A673 (cell line): Measurements from ENCODE around the gene GRIK3. TPM values are rescaled to one million over a fixed set of nuclear protein-coding genes. Genes with fewer than 3 reads are reported as not detected.

Experiments
- BruUV-seq: library from RNA; stranded (reverse); fragments of 400-500 nt; replicated peaks from 2 replicates; lab custom pipeline; 2021; lab: Mats Ljungman, UMichigan
- CTCF ChIA-PET: fragments of 300-600 bp; sonication (Branson Sonifier 250); formaldehyde crosslinking; loops from one replicate; lab custom pipeline; 2022; ENCODE audit warnings: antibody characterized with exemption; lab: Charles Lee
- POLR2A ChIA-PET: fragments of 300-600 bp; sonication (Branson Sonifier 250); formaldehyde crosslinking; loops from one replicate; lab custom pipeline; 2022; ENCODE audit warnings: antibody characterized with exemption; ENCODE audit not compliant: low non-redundant PET; lab: Charles Lee
- DNase-seq: peaks from one replicate; pipeline ENCODE4 v3.0.0-alpha.2; 2015; ENCODE audit warnings: low spot score
- H3K27ac ChIP-seq: fragments of 200-600 bp; sonication (generic); 2 replicates; pipeline ENCODE4 v1.5.1; 2016; ENCODE audit warnings: mixed run types, low read depth, mild to moderate bottlenecking, mixed read lengths, antibody characterized with exemption, low read length; ENCODE audit not compliant: poor library complexity, severe bottlenecking
- H3K27me3 ChIP-seq: fragments of 200-600 bp; sonication (generic); replicated peaks from 2 replicates; pipeline ENCODE4 v1.6.1; 2017; ENCODE audit warnings: mixed run types, low read depth, mild to moderate bottlenecking, mixed read lengths, antibody characterized with exemption, low read length; ENCODE audit not compliant: insufficient read depth, poor library complexity
- H3K36me3 ChIP-seq: fragments of 200-600 bp; sonication (generic); 2 replicates; pipeline ENCODE4 v1.6.1; 2016; ENCODE audit warnings: mixed run types, mild to moderate bottlenecking, mixed read lengths, antibody characterized with exemption, low read length; ENCODE audit not compliant: insufficient read depth, poor library complexity, severe bottlenecking
- H3K4me1 ChIP-seq: fragments of 200-600 bp; sonication (generic); 2 replicates; pipeline ENCODE4 v1.6.1; 2017; ENCODE audit warnings: mixed run types, mild to moderate bottlenecking, mixed read lengths, antibody characterized with exemption, low read length; ENCODE audit not compliant: insufficient read depth, poor library complexity, severe bottlenecking
- H3K4me3 ChIP-seq: fragments of 200-600 bp; sonication (generic); 2 replicates; pipeline ENCODE4 v1.5.1; 2016; ENCODE audit warnings: low read depth, mixed run types, mild to moderate bottlenecking, mixed read lengths, low read length; ENCODE audit not compliant: poor library complexity, severe bottlenecking
- H3K9me3 ChIP-seq: fragments of 200-600 bp; sonication (generic); 2 replicates; pipeline ENCODE4 v1.6.1; 2016; ENCODE audit warnings: mixed run types, low read depth, mild to moderate bottlenecking, mixed read lengths, antibody characterized with exemption, low read length; ENCODE audit not compliant: poor library complexity, severe bottlenecking
- EZH2 ChIP-seq: fragments of 200-600 bp; sonication (generic); IDR thresholded peaks from 2 replicates; pipeline ENCODE4 v1.6.1; 2017; ENCODE audit warnings: borderline replicate concordance, low read depth, mild to moderate bottlenecking, mixed read lengths, antibody characterized with exemption, low read length; ENCODE audit not compliant: poor library complexity, severe bottlenecking
- intact Hi-C: fragments of 100-400 bp; cut with micrococcal nuclease; formaldehyde crosslinking; loops from one replicate; pipeline ENCODE4 v1.10.0; 2022; ENCODE audit not compliant: unreplicated experiment
- total RNA-seq: library from RNA; stranded (reverse); gene quantifications from 2 replicates; pipeline ENCODE4 v1.2.3, GENCODE V29; 2021
- TF ChIP-seq, protein P1 (sequence below): fragments of 300-800, 200-600 bp; sonication (generic); conservative IDR thresholded peaks from 2 replicates; pipeline ENCODE4 v1.5.1; 2017; ENCODE audit warnings: low read depth, mild to moderate bottlenecking, antibody characterized with exemption, low read length, moderate library complexity, mixed read lengths

GRIK3 gene
- total RNA-seq, 1 experiment from 2014 or later, result 0.17 TPM

DNA sequence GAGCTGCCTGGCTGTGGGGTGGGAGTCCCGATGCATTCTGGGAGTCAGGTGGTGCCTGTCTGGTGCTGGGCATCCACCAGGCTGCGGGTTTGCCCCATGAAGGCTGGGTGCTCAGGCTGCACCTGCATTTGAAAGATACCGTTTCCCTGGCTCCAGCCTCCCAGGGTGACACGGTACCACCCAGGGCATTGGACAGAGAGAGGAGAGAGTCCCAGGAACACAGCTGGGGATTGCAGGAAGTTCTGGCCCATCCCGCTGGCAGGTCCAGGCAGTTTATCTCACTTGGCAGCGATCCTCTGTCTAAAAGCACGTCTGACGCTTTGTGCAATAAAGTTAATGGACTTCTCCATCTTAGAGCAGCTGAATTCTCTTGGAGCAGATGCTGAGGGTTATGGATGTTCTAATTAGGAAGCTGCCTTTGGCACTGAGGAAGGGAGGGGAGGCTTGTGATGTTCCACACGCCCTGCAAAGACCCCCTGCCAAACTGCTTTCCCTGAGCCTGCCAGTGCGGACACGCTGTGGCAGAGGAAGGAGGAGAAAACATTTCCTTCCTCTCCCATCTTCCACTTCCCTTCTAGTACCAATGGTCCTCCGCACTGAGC, 246.9 kb downstream of the GRIK3 start:
- ChIA-PET POLR2A (no interaction called here), CTCF (no interaction called here)
- no peaks in the 10 kb centered on the region for H3K27me3 ChIP-seq
- H3K4me3 ChIP-seq, result no peak overlapping the region
- DNase-seq, result no peak
- peaks cover 6% of the 10 kb centered on the region for H3K4me1 ChIP-seq
- no peak for TF ChIP-seq EZH2
- TF ChIP-seq, protein P1, sequence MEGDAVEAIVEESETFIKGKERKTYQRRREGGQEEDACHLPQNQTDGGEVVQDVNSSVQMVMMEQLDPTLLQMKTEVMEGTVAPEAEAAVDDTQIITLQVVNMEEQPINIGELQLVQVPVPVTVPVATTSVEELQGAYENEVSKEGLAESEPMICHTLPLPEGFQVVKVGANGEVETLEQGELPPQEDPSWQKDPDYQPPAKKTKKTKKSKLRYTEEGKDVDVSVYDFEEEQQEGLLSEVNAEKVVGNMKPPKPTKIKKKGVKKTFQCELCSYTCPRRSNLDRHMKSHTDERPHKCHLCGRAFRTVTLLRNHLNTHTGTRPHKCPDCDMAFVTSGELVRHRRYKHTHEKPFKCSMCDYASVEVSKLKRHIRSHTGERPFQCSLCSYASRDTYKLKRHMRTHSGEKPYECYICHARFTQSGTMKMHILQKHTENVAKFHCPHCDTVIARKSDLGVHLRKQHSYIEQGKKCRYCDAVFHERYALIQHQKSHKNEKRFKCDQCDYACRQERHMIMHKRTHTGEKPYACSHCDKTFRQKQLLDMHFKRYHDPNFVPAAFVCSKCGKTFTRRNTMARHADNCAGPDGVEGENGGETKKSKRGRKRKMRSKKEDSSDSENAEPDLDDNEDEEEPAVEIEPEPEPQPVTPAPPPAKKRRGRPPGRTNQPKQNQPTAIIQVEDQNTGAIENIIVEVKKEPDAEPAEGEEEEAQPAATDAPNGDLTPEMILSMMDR, result no peak
- H3K36me3 ChIP-seq, result no peaks in the 10 kb centered on the region
- H3K27ac ChIP-seq, result no peak overlapping the region
- H3K9me3 ChIP-seq, result no peaks in the 10 kb centered on the region
- intact Hi-C loops, result no loop called here
- BruUV-seq, result no TSS peak

DNA sequence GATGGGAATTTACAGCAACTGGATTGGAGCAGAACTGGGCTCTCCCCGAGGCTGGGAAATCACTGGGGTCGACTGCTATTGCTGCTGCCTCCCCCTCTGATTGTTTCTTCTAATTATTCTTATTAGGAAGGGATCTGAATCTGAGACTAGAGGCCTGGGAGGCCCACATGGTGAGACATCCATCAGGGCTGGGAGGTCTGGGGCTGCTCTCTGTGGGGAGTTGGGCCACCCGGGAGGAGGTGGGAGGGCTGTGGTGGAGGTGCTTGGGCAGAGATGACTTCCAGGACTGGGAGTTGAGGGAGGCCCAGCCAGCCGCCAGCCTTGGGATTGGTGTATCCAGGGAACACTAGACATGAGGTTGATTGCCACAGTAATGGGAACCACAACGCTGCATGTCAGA, 247.9 kb downstream of the GRIK3 start:
- BruUV-seq, result no TSS peak
- ChIA-PET CTCF (no interaction called here), POLR2A (no interaction called here)
- Histone ChIP-seq H3K4me3 (no peak overlapping the region), H3K36me3 (no peaks in the 10 kb centered on the region), H3K27ac (no peak overlapping the region), H3K27me3 (no peaks in the 10 kb centered on the region), H3K4me1 (peaks cover 6% of the 10 kb centered on the region), H3K9me3 (no peaks in the 10 kb centered on the region)
- DNase-seq, result no peak
- TF ChIP-seq, protein P1, result no peak
- no peak for TF ChIP-seq EZH2
- intact Hi-C loops, result no loop called here

DNA sequence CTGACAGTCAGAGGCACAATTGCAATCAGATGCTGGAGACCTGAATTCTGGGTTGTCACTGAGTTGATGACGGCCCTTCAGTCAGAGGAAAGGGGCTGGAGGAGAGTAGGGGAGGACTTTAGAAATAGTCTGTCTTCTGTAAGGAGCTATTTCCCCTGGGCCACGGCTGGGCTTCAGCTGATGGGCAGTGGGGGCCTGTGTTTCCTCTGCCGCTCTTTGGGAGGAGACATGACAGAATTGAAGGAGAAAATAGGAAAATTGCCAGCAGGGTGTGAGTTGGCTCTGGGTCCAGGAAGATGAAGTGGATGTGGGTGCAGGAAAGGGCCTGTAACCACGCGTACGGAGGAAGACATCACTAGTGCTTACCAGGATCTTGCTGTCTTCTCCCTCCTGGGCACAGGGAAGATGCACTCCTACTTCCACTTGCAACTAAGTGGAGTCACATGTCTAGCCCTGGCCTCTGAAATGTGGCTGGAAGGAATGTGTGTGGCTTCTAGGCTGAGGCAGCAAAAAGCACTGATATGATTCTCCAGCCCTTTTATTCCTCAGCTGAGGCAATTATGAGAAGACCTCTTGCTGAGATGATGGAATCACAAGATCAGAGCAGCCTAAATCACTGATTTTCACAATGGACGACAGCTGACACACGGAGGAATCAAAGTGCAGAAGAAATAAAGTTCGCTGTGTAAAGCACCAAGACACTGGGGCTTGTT, 250.0 kb downstream of the GRIK3 start:
- TF ChIP-seq EZH2, result no peak
- TF ChIP-seq, protein P1, result no peak
- Histone ChIP-seq H3K36me3 (no peaks in the 10 kb centered on the region), H3K27me3 (no peaks in the 10 kb centered on the region), H3K4me3 (no peak overlapping the region), H3K4me1 (no peaks in the 10 kb centered on the region), H3K27ac (no peak overlapping the region), H3K9me3 (no peaks in the 10 kb centered on the region)
- ChIA-PET CTCF (no interaction called here), POLR2A (no interaction called here)
- DNase-seq, result no peak
- intact Hi-C loops, result no loop called here
- BruUV-seq, result no TSS peak
